SIG-M5 (cell line): ENCODE data around the gene CYP24A1.

Experiments
- DNase-seq: peaks from one replicate; lab custom pipeline; 2025; lab: John Stamatoyannopoulos, UW

CYP24A1 gene

GRCh38 chr20:54173653-54174456, at the start of gene CYP24A1:
CYP24A1 (minus strand) TSS chr20:54173986; CDS start chr20:54173579, 407 bp downstream.
- no peak for DNase-seq

DNA sequence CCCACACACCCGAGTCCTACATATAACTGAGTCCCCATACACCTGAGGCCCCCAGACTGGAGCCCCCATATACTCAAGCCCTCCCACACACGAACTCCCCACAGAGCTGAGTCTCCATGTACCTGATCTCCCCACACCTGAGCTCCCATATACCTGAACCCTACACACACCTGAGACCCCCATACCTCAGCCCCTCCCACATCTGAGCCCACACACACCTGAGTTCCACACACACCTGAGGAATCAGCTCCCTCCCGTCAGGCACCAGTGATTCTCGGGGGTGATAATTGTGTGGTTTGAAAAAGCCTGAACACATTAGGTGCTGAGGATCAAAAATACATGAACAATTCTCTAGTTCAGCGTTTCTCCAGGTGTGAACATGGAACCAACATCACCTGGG, 49.5 kb upstream of the CYP24A1 start:
- no peak for DNase-seq

DNA sequence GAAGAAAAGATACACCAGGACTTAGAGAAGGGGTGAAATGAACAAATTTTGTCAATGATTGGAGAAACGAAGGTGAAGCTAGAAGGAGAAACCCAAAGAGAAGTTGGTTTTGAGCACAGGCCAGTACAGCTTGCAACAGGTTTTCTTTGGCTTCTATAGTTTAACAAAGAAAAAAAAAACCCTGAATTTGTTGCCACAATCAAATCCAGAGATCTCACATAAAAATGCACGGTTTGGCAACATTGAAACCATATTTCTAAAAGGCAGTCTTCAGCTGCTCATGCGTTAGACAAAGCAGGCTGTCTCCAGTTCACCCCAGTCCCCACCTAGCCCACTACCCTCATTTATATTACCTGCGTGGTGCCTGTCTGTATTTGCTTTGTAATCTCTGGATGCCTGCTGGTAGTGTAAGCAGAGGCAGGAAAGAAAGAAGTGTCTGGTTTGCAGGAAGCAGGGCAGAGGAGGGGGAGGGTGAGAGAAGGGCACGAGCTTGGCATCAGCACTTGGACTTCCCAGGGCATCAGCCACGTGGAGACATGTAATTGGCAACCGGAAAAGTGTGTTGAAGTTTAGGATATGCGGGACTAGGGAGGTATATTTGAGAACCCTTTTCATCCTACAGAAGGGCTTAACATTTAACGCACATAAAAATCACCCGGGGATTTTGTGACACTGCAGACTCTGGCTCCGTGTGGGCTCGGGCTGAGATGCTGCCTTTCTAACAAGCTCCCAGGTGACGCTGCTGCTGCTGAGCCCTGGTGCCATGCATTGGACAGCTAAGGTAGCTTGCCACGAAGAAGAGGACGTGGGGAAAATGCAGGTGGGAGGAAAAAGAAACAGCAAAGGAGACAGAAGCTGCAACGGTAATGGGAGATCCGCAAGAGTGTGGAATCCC, 48.5 kb upstream of the CYP24A1 start:
- DNase-seq, result no peak

- DNase-seq, result no peak
These were observed 47.6 kb upstream of the CYP24A1 start for GRCh38 chr20:54221353-54221752.

DNA sequence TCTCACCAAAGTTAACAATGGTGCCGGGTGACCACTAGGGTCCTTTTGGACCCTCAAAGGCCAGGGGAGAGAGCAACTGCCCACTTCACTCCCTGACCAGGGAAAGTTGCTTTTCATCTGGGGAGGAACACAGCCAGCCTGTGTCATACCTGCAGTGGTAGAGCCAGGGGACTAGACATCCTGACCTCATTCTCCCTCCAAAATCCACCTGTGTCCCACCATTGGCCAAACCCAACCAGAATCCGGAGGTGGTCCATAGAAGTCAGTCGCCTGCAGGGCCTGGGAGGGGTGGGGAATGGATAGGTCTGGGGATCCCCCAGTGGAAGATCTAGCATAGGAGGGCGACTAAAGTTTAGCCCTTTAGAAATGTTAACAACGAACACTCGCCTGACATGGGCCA, 46.9 kb upstream of the CYP24A1 start:
- no peak for DNase-seq

DNA sequence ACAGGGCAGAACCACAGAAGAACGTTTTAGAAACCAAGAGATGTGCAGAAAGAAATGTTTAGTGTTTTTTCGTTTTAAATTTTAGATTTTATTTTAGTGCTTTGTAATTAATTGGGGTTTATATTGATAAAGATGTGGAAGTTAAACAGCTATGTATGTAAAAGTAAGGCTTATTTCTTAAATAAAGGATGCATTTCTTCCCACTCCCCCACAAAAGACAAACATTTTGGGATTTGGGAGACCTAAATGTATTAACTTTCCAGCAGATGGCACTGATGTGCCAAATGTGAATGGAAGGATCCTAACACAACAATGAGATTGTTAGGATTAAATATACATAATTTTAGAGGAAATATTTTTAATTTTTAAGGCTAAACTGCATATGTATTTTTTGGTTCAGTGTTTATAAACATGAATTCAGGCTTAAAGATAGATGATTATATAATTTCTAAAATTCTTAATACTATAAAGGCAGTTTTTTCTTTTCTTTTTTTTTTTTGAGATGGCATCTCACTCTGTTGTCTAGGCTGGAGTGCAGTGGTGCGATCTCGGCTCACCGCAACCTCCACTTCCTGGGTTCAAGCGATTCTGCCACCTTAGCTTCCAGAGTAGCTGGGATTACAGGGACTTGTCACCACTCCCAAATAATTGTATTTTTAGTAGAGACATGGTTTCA, 46.1 kb upstream of the CYP24A1 start:
- DNase-seq, result no peak

GRCh38 chr20:54218470-54218869, 44.7 kb upstream of the CYP24A1 start:
- no peak for DNase-seq

GRCh38 chr20:54217762-54218161, 44.0 kb upstream of the CYP24A1 start:
- DNase-seq, result no peak

DNA sequence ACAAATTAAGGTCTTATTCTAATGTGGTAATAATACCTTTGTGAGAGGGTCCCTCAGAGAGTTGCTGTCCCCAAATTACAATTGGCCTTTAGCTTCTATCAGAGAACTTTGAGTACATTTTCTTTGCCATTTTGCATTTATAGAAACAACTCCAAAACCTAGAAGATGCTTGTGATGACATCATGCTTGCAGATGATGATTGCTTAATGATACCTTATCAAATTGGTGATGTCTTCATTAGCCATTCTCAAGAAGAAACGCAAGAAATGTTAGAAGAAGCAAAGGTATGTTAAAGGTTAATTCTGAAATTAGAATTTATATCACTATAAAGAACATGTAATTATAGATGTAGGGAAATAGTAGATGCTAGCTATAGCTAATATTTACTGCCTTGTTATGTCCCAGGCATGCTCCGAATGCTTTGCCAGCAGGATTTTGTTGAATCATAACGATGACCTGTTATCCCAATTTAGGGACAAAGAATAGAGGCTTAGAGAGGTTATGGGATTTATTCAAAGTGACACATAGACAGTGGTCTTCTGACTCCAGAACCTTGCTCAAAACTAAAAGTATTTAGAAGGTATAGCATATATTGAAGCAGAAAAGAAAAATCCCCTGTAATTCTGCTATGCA, 41.5 kb upstream of the CYP24A1 start:
- DNase-seq, result no peak

- no peak for DNase-seq
These were observed 40.8 kb upstream of the CYP24A1 start for GRCh38 chr20:54214566-54214965.

GRCh38 chr20:54212871-54213270, 39.1 kb upstream of the CYP24A1 start:
- DNase-seq, result no peak

DNA sequence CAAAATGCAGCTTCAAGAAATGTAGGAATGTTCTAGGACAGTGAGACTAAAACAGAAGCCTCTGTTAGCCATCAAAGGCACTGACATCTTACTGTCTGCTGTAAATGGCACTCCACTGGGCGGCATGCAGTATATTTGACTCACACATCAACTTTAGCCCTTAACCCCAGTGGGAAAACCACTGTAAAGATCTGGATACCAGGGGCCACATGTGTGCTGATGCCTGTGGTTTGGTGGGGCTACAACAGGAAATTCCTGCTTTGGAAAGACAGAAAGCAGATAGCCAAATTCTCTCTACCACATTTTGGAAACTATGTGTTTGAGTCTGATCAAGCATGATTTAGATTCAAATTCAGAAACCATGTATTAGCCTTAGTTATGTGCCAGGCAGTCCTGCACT, 38.4 kb upstream of the CYP24A1 start:
- no peak for DNase-seq

DNA sequence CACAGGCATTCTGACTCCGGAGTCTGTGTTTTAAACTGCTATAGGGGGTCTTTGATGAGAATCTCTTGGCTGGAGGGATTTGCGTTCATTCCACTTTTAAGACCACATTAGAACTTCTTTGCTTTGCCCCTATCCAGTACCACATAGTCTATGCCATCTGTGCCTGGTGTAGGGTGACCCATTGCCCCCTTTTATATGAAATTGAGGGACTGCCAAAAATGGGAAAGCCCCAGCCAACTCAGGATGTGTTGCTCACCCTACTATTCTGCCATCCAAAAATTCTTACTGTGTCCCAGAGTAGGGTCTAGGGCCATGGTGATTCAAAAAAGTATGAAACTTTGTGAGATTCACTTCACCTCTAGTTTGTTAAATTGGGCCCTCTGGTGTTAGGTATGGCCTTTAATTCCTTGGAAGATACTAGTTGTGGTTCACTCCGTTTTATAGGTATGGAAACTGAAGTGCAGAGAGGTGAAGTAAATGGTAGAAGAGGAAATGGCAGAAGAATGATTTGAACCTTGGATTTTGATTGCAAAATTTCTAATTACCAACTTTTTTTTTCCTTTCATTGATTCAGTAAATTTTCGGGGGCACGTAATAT, 35.5 kb upstream of the CYP24A1 start:
- no peak for DNase-seq

DNA sequence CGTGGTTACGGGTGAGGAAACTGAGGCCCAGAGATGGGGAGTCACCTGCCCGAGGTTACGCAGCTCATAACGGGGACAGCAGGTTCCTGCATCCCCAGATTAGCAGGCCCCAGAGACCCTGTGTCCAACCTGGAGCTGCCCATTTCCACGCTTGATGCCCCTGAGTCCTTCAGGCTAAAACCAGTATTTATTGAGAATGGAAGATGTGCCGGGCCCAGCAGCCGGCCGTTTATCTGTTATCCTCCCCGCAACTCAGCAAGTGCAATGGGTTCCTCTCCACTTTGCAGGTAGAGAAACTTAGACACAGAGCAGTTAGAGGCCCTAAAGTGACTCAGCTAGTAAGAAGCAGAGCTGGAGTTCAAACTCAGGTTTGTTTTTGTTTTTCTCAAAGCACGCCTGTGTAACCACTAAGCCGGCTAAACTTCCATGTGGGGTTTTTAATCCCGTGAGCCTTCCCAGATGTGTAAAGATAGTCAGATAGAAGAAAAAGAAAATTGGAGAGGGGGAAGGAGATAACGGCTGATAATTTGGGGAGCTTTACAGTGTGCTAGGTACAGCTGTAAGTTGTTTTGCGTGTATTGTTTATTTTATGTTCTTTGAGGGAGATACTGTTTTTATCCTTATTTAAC, 34.9 kb upstream of the CYP24A1 start:
- no peak for DNase-seq

DNA sequence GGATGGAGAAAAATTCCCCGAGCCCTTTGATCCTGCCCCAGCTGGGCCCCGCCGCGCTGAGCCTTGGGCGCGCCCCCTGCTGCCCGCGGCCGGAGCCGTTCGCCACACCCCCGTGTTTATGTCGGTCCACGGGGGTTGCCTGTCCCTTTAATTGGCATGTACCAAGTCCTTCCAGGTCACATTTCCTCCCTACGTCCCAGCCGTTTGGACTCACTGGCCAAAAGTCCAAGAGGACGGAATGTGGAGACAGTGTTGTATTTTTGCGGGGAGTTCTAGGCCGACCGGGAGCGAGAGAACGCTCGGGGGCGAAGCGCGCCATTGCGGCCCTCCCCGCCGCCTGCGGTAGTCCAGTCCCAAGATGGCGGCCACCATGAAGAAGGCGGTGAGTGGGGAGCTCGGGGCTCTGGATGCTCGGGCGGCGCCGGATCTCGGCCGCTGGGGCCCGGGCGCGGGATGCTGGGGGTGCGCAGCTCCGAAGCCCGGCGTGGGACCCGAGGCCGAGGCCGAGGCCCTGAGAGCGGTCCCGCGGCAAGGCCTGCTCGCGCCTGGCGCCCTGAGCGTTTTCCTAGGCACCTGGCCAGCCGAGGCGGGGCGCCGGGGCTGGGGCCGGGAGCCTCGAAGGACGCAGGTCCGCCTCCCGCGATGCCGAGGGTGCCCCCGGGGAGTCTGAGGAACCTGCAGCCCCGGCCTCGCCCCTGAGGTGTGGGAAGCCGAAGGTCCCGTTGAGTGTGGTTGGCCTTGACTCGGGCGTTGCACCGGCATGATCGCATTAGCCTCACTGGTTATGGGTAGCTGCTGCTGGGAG, 34.2 kb upstream of the CYP24A1 start, which contains the start of gene PFDN4:
Gene PFDN4, plus strand, starts transcription at position 345 of the 805 bp plus-strand sequence. Its CDS starts 14 bp downstream, at position 359.
- DNase-seq, result no peak

- DNase-seq, result no peak
These were observed 33.4 kb upstream of the CYP24A1 start for GRCh38 chr20:54207053-54207742.

DNA sequence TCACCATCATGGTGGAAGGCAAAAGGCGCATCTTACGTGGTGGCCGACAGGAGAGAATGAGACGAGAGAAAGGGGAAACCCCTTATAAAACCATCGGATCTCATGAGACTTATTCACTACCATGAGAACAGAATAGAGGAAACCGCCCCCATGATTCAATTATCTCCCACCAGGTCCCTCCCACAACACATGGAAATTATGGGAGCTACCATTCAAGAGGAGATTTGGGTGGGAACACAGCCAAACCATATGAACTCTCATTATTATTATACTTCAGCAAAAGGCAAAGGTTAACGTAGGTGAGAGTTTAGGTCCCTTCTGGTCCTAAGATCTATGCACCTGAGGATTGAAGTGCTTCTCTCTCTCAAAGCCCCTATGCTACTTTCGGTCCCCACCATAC, 31.7 kb upstream of the CYP24A1 start:
- no peak for DNase-seq

DNA sequence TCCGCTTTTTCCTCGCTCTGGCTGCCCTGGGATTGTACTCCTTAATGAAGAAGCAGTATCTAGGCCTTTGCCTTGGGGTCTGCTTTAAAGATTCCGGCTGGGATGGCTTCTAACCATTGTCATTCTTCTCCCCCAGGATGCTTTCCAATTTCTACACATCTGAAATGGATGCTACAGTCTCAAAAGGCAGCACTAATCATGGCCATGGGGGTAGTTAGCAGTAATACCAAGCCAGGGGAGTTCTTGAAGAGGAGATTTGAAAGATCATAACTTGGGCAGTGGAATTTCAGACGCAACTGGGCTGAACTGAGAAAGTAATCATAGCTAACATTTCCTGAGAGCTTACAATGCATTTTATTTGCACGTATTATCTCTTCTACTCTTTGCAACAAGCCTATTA, 30.7 kb upstream of the CYP24A1 start:
- DNase-seq, result no peak

DNA sequence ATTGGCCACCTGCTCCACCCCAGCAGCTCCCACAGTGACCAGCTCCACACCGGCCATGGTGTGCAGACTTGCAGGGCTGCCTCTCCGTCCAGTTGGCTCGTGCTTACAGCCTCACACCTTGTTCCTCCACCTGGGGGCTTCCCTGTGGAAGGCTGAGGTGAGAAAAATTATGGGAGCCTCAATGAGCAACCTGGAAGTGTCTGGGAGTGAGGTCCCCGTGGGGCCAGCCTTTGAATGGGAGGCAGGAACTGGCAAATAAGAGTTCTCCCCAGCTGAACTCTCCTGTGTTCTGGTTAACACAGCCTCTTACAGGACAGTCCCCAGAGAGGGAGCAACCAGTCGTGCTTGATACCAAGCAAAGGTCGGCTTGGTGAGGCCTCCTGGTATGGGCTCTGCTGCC, 30.3 kb upstream of the CYP24A1 start:
- DNase-seq, result no peak

DNA sequence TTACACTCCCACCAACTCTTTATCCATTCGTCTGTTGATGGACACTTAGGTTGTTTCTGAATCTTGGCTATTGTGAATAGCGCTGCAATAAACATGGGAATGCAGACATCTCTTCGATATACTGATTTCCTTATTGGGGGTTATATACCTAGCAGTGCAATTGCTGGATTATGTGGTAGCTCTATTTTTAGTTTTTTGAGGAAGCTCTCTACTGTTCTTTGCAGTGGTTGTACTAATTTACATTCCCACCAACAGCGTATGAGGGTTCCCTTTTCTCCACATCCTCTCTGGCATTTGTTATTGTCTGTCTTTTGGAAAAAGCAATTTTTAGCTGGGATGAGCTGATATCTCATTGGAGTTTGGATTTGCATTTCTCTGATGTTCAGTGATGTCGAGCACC, 29.5 kb upstream of the CYP24A1 start:
- DNase-seq, result no peak
